Measurements from ENCODE around the gene ARHGAP6. TPM values are rescaled to one million over a fixed set of nuclear protein-coding genes. Genes with fewer than 3 reads are reported as not detected.
A peak's percentile ranks its signal among the peaks of the same experiment; 100 is the strongest.

ARHGAP6 gene
- total RNA-seq, 1 donor from 2014 or later: 0.39 TPM

DNA sequence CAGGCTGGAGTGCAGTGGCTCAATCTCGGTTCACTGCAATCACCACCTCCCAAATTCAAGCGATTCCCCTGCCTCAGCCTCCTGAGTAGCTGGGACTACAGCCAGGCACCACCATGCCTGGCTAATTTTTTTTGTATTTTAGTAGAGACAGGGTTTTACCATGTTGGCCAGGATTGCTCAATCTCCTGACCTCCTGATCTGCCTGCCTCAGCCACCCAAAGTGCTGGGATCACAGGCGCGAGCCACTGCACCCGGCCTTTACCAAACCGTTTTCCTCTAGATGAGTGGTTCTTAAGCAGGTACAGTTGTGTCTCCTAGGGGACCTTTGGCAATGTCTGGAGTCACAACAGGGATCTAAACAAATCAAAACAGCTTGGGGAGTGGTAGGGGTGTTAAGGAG lies 360.9 kb downstream of the ARHGAP6 start:
- no peak for DNase-seq (ENCODE audit: low read depth in 2 of 2)

DNA sequence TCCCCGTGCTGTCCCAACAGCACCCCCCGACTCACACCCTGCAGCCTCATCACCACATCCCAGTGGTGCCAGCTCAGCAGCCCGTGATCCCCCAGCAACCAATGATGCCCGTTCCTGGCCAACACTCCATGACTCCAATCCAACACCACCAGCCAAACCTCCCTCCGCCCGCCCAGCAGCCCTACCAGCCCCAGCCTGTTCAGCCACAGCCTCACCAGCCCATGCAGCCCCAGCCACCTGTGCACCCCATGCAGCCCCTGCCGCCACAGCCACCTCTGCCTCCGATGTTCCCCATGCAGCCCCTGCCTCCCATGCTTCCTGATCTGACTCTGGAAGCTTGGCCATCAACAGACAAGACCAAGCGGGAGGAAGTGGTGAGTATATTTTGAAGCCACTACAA lies 367.1 kb downstream of the ARHGAP6 start:
- no peak for DNase-seq (ENCODE audit: low read depth in 2 of 2)

DNA sequence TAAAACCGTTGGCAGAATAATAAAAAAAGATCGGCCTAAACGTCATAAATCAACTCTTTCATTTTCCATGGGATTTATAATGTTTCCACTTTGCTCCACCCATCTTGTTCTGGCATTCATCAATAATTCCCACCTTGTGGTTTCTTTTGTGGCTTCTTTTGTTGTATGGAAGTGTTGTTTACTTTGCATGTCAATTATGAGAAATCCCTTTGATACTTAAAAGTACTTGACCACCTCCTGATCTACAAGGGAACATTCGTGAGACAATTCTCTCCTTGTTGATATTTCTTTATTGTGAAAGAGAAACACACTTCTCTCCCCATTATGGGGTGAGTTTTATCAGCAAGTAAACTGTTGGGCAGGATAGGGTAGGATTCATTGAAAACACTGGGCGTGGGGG lies 369.7 kb downstream of the ARHGAP6 start:
- DNase-seq (ENCODE audit: low read depth in 2 of 2): no peak

DNA sequence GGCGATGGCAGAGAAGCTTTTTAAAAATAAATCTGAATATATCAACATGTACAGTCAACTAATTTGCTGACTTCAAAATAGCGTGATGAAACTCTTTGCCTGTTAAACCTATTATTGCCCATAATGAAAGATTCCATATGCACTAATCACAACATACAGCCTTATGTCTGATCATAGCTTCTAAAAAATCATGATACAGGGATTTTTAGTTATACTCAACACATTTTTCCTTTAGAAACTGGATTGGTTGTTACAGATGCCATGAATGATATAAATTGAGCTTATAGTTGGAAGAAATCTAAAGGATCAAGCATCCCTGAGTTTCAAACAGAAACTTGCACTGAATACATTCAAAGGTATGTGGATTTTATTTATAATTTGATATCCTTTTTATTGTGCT lies 372.6 kb downstream of the ARHGAP6 start, which contains the start of gene AMELX:
Gene AMELX (plus strand): TSS at position 301 of the 400 bp plus-strand sequence. CDS start 1,376 bp downstream, outside the sequence.
- no peak for DNase-seq (ENCODE audit: low read depth in 2 of 2)

DNA sequence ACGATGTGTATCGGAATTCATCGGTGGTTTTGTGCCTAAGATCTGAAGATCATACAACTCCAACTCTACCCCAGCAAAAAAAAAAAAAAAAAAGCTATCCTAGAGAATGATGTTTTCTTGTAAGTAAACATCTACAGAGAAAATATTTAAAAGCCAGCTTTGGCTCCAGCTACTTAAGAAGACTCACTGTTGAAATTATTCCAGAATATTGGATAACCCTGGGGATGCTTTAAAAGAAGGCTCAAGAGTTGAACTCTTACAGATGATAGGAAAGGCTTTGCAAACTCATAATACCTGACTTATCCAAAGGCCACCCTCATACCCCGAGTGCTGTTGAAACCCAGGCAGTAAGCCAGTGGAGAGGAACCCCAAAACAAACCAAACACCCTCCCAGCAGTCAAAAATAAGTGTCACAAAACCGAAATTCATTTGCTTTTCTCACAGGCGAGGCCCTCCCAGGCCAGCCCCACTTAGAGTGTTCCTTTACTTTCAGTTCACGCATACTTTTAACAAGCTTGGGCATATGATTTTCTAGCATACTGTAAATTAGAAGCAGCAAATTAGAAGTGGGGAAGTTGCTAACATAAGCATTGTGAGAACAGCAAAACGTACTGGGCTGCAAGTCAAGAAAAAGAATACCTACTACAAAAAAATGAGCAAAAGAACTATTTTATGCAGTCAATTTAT lies 375.2 kb downstream of the ARHGAP6 start:
- DNase-seq (ENCODE audit: low read depth in 2 of 2): no peak

DNA sequence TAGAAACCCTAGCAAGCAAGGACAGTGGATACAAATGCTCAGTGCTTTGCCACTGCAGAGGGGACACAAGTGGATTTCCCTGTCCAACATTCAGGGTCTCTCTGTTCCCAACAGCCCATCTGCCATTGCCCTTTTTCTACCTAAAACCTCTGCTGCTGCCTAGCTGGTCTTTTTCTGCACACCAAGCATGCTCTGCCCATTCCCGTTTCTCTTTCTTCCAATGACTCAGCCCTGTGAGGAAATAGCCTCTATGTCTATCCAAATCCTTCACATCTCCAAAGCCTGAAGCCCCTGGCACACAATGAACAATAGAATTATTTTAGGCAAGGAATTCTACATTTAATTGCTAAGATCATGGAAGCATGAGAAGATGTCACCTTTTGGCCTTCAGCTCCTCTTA lies 378.2 kb downstream of the ARHGAP6 start:
- no peak for DNase-seq (ENCODE audit: low read depth in 2 of 2)

DNA sequence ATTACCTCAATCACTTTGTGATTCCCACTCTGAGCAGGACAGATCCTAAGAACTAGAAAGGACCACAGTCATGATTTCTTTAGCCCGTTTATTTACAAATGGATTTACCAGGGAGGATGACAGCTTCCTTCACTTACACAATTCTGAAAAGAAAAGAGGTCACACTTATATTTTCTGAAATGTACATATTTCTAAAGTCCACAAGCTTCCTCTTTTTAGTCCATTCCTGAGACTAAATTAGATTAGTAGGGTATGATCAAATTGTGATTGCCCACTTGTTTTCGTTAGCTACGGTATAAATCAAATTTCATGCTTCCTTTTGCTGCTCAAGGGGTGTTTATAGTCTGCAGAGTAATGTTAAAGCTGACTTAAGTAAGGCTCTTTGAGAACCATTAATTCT lies 380.1 kb downstream of the ARHGAP6 start:
- no peak for DNase-seq (ENCODE audit: low read depth in 2 of 2)

DNA sequence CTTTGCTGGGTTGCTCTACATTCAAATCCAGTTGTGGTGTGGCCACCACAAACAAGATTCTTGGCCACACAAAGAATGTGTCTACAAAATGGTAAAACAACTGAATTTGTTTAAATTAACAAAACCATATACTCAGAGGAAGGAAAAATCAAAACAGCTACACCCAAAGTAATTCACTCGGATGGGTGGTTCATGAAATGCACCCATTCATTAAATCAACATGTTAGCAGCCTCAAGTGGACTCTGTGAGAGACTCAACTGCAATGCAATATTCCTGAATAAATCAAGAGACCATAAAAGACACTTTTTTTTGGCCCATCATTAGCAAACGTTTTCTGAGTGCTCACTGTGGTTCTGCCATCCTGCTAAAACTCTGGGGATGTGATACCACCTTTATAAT lies 383.7 kb downstream of the ARHGAP6 start:
- DNase-seq (ENCODE audit: low read depth in 2 of 2): no peak

DNA sequence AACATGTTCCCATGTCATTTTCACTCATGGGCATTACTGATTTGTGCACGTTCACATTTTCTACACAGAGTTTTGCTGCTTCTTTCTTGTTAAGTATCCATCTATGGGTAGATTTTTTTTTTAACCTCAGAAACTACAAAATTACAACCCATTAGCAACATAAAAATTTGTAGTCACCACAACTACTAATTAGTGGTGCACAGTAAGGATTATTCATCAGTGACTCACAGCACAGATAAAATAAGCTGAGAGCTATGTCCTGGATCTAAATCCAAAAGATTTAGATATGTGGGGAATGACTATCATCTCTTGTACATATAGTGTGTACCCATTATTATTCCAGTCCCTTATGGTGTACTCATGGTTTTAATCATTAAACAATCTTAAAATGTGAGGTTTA lies 392.2 kb downstream of the ARHGAP6 start:
- DNase-seq (ENCODE audit: low read depth in 2 of 2): no peak

DNA sequence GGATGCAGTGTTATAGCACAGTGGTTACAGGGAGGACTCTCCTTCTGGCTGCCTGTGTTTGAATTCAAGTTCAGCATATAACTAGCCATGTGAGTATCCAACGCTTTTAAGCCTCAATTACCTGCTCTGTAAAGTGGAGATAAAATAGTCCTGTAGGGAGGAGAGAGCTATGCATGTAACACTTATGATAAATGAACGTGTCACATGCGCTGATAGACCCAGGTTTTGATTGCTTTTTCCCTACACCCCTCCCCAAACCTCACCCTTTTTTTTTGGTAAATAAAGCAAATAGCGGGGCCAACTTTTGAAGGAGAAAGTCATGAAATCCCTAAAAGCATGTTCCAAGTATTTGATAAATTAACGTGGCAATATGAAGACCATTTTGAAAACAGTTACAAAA lies 392.9 kb downstream of the ARHGAP6 start:
- DNase-seq (ENCODE audit: low read depth in 2 of 2): no peak

DNA sequence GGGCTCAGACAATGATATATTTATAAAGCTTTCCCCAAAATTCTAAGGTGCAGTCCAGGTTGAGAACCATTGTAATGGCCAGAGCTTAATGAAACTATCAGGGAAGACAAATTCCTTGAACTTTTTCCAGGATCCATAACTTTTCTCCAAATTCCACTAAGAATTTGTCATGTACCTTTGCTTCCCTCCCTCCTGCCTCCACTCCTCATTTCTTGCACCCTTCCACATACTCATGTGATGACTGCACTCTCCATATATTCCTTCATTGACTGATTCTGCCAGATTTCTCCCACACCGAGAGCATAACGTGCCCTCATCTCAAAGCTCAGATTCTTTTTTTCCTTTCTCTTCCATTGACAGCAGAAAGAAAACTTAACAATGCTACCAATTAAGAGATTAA lies 393.4 kb downstream of the ARHGAP6 start:
- DNase-seq (ENCODE audit: low read depth in 2 of 2): no peak

DNA sequence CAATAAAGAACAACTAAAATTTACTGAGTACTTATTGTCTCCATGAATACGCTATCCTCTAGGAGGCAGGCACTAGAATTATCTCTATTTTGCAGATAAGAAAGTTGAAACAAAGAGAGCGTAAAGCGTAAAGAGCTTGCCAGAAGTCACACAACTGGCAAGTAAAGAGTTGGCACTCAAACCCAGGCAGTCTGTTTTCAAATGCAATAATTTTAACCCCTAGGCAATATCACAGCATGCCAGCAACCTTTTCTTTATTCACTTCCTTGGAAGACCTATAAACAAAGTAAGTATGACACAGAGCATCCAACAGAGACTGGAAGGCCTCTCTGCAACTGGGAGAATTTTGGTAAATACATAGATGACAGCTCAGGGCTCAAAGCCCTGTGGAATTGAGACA lies 395.7 kb downstream of the ARHGAP6 start:
- no peak for DNase-seq (ENCODE audit: low read depth in 2 of 2)

DNA sequence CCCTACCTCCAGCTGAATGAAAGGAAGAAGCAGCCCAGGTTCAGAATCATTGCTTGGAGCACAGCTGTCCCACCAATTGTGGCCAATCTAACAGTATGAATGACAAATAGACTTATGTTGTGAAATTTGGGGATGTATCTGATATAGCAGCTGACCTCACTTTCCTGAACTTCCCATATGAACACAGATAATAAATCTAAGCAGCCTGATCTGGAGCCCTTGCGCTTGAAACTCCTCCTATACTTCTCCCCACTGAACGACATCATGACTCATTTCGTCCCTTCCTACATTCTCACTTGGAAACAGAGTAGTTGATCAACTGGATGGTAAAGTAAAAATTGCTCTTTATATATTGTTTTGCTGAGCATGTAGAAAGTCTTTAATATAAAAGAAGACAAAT lies 396.7 kb downstream of the ARHGAP6 start:
- no peak for DNase-seq (ENCODE audit: low read depth in 2 of 2)

DNA sequence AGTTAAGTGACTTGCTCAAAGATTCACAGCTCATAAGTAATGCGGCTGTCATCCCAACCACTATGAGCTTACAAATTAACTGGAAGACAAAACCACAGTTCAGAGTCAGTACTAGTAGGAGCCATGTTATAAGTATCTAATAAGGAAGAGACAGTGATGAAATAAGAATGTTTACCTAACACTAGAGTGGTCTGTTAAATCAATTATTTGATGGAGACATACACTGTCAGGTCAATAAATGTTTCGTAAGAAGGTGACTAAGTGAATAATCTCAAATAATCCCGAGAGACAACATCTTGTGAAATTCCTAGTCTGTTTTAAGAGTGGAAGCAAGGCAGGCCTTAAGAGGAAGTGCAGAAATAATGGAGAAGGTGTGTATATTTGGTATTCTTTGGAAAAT lies 398.3 kb downstream of the ARHGAP6 start:
- DNase-seq (ENCODE audit: low read depth in 2 of 2): no peak

DNA sequence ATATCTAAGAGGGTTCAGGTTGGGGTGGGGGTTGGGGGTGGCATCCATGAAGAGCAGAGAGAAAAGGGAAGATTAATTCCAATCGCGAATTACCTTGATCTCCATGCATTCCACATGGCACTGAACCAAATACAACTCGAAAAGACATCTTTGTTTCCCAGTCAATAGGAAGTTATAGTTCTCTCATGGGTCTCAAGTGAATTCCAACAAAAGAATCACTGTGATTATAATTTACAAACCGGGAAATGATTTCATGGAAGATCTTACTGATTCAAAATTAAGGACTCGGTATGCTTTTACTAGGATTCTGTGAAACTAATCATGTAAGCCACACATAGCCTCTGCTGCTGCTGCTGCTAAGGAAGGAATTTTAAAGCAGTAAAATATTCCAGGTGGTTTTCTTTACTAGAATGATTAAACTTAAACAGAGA lies 399.1 kb downstream of the ARHGAP6 start:
- DNase-seq (ENCODE audit: low read depth in 2 of 2): no peak

DNA sequence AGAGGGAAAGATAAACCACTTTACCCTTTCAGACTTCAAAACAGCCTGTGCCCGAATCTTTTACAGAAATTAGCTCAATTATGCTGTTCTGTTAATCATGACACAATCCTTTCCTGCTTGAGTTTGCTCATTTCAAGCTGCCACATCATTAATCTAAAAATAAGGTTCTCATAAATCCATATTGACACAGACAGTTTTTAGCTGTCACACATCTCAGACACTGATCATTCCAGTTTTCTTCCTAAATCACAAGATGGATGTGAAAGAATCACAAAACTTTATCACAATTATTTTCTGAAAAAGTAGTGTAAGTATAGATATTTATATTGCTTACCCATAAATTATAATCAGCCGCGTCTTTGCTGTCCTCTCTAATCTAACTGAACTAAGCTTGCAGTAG lies 400.4 kb downstream of the ARHGAP6 start:
- DNase-seq (ENCODE audit: low read depth in 2 of 2): no peak

DNA sequence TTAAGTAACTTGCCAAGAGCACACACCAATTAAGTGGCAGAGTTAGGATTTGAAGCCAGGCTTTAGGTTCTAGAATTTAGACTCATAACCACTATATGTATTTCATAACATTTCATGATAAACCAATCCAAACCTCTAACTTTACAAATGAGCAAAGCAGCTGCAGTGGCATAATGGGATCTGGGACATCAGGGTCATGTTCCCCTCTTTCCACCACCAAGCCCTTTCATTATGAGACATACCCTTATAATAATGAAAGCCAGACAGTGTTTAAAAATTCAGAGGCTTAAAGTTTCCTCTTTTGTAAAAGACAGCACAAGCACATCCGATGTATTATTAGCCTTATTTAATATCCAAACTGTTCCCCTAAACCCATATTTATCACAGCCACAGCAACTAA lies 400.8 kb downstream of the ARHGAP6 start:
- DNase-seq (ENCODE audit: low read depth in 2 of 2): no peak

DNA sequence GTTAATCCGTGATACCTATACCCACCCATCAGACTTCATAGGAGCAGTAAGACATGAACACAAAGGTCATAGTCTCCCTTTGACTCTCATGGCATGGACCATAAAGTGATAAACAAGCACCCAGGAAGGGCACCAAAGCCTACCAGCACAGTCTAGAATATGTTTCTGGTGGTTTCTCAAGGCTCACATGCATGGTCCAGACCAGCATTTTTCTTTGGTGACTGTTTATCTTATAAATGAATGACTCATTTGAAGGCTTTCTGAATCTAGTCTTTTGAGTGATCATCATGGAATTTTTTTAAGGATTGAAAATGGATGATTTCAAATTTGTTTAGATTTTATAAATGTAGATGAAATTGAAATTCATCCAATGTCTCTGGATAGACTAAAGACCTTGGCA lies 404.5 kb downstream of the ARHGAP6 start:
- no peak for DNase-seq (ENCODE audit: low read depth in 2 of 2)

DNA sequence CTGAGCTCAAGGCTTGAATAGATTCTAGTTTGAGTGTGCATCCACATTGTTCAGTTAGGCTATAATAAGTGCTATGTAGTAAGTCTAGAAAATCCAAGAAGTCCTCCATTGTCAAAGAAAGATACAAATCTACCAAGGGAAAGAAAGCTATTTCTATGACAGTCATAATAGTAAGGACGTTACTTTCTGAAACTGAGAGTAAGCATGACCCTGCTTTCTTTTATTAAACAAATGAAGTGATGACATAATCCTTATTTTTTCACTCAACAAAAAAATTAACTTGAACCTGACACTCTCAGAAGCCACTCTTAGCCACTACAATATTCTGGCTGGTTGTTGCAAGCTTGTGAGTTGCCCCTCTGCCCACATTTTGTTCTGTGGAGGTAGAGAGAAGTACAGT lies 406.3 kb downstream of the ARHGAP6 start:
- no peak for DNase-seq (ENCODE audit: low read depth in 2 of 2)

DNA sequence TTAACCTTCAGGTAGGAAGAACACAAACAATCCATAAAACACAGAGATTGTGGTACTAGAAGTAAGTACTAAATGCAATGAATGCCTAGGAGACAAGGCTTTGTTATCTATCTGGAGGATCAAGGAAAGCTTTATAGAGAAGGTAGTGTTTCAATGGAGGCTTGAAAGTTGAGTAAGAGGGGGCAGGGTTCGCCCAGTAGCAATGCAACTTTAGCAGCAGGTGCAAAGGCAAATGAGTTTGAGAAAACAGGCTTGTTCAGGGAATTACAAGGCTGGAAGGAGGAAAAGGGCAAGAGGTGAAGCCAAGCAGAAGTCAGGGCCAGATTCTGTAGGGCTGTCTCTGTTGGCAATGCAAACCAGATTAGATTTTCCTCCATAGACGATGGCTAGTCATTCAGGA lies 408.0 kb downstream of the ARHGAP6 start:
- no peak for DNase-seq (ENCODE audit: low read depth in 2 of 2)

DNA sequence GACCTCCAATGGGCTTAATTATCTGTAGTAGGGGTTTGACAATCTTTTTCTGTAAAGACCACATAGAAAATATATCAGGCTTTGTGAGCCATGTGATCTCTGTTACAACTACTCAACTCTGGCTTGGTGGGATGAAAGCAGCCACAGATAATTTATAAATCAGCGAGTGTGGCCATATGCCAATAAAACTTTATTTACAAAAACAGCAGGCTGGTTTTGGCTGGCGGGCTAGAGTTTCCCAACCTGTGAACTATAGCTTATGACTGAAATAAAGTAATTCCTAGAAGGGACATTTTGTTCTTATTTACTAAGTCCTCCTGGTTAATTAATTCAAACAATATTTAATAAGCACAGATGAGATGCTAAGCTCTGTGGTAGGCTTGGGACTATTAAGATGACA lies 408.4 kb downstream of the ARHGAP6 start:
- no peak for DNase-seq (ENCODE audit: low read depth in 2 of 2)

DNA sequence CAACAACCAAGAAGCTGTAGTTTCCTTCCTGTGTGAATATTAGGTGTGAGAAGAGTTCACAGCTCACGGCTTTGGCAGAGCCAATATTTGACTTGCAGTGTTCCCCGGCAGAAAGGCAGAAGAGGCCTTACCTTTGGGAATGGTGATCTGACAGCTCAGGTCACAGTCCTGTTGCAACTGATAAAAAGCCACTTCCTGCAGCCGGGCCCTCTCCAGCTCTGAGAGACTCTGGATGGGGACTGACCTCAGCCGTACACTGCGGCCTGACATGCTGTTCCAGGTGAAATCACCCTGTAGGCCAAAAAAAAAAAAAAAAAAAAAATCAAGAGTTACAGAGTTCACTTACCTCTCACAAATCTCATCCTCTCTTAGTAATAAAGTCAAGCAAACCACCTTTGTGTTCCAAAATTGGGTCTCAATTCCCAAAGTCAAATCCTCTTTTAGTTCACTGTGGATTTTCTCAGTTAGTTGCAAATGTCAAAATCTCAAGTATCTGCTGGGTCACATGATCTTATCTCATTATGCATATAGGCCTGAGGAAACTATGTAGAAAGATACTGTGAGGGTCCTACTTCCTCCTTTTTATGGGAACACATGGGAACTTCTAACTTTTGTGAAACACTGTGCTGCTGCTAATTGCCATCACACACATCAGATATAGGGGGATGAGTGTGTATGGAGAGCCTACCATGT lies 411.2 kb downstream of the ARHGAP6 start:
- DNase-seq (ENCODE audit: low read depth in 2 of 2): peak in 1 of 2 donors; percentile 0

DNA sequence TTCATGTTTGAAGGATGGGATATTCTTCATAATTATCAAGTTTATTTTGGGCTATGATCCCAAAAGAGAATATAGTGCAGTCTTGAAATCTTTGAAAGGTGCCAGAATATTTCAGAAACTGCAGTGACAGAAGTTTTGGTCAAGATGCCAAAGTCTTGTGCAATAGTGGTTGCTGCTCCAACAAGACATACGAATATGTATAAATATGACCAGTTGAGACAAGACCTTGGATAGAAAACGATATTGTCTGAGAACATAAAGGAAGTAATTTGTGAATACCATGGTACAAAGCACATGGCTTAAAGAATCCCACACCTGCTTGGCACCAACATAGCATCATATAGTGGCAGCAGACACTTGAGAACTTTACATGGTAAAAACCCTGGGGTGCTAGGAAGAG lies 421.1 kb downstream of the ARHGAP6 start:
- no peak for DNase-seq (ENCODE audit: low read depth in 2 of 2)
